Loucy (cell line): ENCODE data around the gene CABLES1.

ENCODE experiments used
- H2AFZ ChIP-seq: fragments of 200-600 bp; sonication (generic); 2 replicates; pipeline ENCODE4 v1.6.0; 2016; ENCODE audit warnings: antibody characterized with exemption, mild to moderate bottlenecking, low read length, moderate library complexity
- H3F3A ChIP-seq: fragments of 200-600 bp; 2 replicates; pipeline ENCODE4 v1.6.0; 2016; ENCODE audit warnings: antibody characterized with exemption, low read depth, mild to moderate bottlenecking
- H3K27me3 ChIP-seq: fragments of 200-600 bp; sonication (generic); 2 replicates; pipeline ENCODE4 v1.6.1; 2014; ENCODE audit warnings: low read length, mild to moderate bottlenecking; ENCODE audit not compliant: insufficient read depth, poor library complexity, severe bottlenecking
- H3K36me3 ChIP-seq: fragments of 200-600 bp; sonication (generic); 2 replicates; pipeline ENCODE4 v1.6.1; 2016; ENCODE audit warnings: low read length; ENCODE audit not compliant: insufficient read depth
- H3K4me1 ChIP-seq: fragments of 200-600 bp; sonication (generic); 2 replicates; pipeline ENCODE4 v1.5.1; 2014; ENCODE audit warnings: low read length, mild to moderate bottlenecking; ENCODE audit not compliant: insufficient read depth, poor library complexity, severe bottlenecking
- H3K4me2 ChIP-seq: fragments of 200-600 bp; sonication (generic); 2 replicates; pipeline ENCODE4 v1.6.0; 2014; ENCODE audit warnings: antibody characterized with exemption, low read length, low read depth, mild to moderate bottlenecking; ENCODE audit not compliant: poor library complexity, severe bottlenecking
- H3K4me3 ChIP-seq: fragments of 200-600 bp; sonication (generic); 2 replicates; pipeline ENCODE4 v1.5.1; 2014; ENCODE audit warnings: low read length, mild to moderate bottlenecking, mixed read lengths; ENCODE audit not compliant: poor library complexity, severe bottlenecking
- H3K79me2 ChIP-seq: fragments of 200-600 bp; sonication (generic); 2 replicates; pipeline ENCODE4 v1.6.1; 2014; ENCODE audit warnings: low read length; ENCODE audit not compliant: insufficient read depth
- H3K9ac ChIP-seq: fragments of 200-600 bp; sonication (generic); 2 replicates; pipeline ENCODE4 v1.6.0; 2014; ENCODE audit warnings: mild to moderate bottlenecking, low read depth, low read length, moderate library complexity; ENCODE audit not compliant: poor library complexity, severe bottlenecking
- H3K9me2 ChIP-seq: fragments of 200-600 bp; sonication (generic); replicated peaks from 2 replicates; pipeline ENCODE4 v1.6.1; 2016; ENCODE audit warnings: low read depth, low read length, mixed read lengths
- H3K9me3 ChIP-seq: fragments of 200-600 bp; sonication (generic); 2 replicates; pipeline ENCODE4 v1.6.1; 2014; ENCODE audit warnings: mild to moderate bottlenecking, antibody characterized with exemption, low read length, low read depth; ENCODE audit not compliant: insufficient read depth
- H4K20me1 ChIP-seq: fragments of 200-600 bp; sonication (generic); 2 replicates; pipeline ENCODE4 v1.6.0; 2014; ENCODE audit warnings: antibody characterized with exemption, low read length, mild to moderate bottlenecking; ENCODE audit not compliant: insufficient read depth, poor library complexity, severe bottlenecking
- EZH2phosphoT487 ChIP-seq: fragments of 200-600 bp; IDR thresholded peaks from 2 replicates; pipeline ENCODE4 v1.6.1; 2018; ENCODE audit warnings: antibody characterized with exemption, mild to moderate bottlenecking, moderate library complexity, borderline replicate concordance
- TF ChIP-seq, protein P1 (sequence below): fragments of 200-600 bp; sonication (generic); conservative IDR thresholded peaks from 2 replicates; pipeline ENCODE4 v1.5.1; 2014; ENCODE audit warnings: mild to moderate bottlenecking, antibody characterized with exemption, low read length

Gene CABLES1

DNA sequence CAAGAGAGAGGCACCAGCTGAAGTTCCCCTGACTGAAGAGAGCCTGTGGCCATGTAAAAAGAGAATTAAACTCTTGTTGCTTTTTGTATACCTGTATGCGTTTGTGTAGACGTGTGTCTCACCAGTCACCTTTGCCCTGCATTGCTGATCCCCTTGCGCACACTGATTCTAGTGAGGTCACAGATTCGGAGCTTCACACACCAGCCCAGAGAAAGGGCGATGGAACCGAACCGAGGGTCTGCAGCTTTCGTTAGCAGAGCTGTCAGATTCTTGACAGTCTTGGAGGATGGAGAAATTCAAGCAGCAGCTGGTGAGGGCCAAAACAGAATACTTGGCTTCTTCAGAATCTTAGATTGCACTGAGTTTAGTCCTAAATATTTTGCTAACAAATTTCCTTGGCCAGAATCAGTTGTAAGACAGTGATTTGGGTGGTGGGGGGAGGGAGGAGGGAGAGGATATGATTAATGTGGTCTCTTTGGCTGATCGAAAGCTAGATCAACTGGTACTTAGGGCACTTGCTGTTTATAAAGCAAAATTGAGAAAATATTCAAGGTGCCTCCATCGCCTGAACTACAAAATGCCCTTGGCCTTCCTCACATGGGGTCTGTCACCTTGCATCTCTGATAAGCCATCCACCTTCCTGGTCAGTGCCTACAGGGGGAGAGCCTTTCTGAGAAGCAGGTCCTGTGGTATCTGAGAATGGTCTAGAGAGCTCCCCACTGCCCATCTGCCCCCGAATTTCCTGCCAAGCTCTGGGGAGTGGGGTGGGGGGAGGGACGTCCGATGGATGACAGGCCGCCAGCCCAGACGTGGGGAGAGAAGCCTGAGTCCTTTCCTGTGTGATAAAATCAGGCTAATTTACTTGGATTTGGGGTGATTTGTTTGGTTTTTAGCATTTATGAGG, 123.5 kb downstream of the CABLES1 start:
- Histone ChIP-seq H3K36me3 (peaks cover 22% of the 10 kb centered on the region; the same call in 1 of the 2 replicates), H3K27me3 (no peaks in the 10 kb centered on the region), H3K4me2 (peak overlapping the region; percentile 88), H3K9me2 (no peaks in the 10 kb centered on the region), H3F3A (peaks cover 16% of the 10 kb centered on the region; the same call in 1 of the 2 replicates), H3K4me1 (peaks cover 64% of the 10 kb centered on the region), H3K9me3 (no peaks in the 10 kb centered on the region), H4K20me1 (no peaks in the 10 kb centered on the region), H3K79me2 (no peaks in the 10 kb centered on the region), H3K4me3 (peak overlapping the region; percentile 67), H2AFZ (no peak overlapping the region), H3K9ac (peak overlapping the region; percentile 81)
- TF ChIP-seq EZH2phosphoT487: no peak
- TF ChIP-seq, protein P1, sequence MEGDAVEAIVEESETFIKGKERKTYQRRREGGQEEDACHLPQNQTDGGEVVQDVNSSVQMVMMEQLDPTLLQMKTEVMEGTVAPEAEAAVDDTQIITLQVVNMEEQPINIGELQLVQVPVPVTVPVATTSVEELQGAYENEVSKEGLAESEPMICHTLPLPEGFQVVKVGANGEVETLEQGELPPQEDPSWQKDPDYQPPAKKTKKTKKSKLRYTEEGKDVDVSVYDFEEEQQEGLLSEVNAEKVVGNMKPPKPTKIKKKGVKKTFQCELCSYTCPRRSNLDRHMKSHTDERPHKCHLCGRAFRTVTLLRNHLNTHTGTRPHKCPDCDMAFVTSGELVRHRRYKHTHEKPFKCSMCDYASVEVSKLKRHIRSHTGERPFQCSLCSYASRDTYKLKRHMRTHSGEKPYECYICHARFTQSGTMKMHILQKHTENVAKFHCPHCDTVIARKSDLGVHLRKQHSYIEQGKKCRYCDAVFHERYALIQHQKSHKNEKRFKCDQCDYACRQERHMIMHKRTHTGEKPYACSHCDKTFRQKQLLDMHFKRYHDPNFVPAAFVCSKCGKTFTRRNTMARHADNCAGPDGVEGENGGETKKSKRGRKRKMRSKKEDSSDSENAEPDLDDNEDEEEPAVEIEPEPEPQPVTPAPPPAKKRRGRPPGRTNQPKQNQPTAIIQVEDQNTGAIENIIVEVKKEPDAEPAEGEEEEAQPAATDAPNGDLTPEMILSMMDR: no peak

DNA sequence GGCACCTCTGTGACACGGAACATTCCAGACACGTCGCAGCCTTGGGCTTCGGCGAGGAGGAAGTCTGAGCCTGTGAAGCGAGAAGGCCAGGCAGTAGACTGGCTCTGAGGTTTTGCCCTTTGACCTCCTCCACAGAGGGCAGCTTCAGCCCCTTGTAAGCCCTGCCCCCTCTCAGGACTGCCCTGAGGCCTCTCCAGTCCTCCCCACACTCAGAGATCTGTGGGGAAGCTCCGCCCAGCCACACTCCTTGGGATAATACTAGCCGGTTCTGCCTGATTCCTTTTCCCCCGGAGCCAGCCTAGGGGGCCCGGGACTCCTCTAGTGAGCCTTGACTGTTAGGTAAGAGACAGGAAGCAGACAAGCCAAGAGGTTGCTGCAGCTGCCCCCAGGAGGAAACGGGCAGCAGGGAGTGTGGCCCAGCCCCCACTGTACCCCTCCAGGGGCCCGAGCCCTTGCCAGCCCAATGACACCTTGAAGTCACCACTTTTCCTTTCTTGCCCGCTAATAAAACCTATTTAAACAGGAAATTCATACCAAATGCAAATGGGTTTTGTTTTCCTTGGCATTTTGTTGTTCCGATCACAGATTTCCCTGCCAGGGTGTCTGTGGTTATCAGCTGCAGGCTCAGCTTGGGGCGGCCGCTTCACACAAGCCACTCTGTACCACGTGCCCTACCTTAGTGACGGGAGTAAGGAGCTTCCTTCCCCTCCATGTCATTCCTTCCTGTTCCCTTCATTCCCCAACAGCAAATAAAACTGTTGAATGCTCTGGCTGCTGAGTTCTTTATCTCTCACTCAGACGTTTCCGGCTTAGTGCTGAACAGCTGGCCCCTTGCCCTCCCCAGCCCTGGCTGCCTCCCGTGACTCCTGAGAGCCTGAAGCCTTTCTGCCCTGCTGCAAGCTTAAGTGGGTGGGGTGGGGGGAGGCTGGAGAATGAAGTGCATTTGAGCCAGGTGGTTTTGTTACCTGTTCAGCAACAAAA, 124.7 kb downstream of the CABLES1 start:
- H3K9me3 ChIP-seq: no peaks in the 10 kb centered on the region
- no peak overlapping the region for H2AFZ ChIP-seq
- peaks cover 12% of the 10 kb centered on the region; the same call in 1 of the 2 replicates for H3K36me3 ChIP-seq
- H3F3A ChIP-seq: peaks cover 16% of the 10 kb centered on the region; the same call in 1 of the 2 replicates
- peak overlapping the region; percentile 88 for H3K4me2 ChIP-seq
- TF ChIP-seq, protein P1: no peak
- TF ChIP-seq EZH2phosphoT487: no peak
- no peaks in the 10 kb centered on the region for H3K79me2 ChIP-seq
- no peaks in the 10 kb centered on the region for H4K20me1 ChIP-seq
- no peaks in the 10 kb centered on the region for H3K9me2 ChIP-seq
- peaks cover 64% of the 10 kb centered on the region for H3K4me1 ChIP-seq
- no peaks in the 10 kb centered on the region for H3K27me3 ChIP-seq
- peak overlapping the region; percentile 81 for H3K9ac ChIP-seq
- H3K4me3 ChIP-seq: peak overlapping the region; percentile 67

DNA sequence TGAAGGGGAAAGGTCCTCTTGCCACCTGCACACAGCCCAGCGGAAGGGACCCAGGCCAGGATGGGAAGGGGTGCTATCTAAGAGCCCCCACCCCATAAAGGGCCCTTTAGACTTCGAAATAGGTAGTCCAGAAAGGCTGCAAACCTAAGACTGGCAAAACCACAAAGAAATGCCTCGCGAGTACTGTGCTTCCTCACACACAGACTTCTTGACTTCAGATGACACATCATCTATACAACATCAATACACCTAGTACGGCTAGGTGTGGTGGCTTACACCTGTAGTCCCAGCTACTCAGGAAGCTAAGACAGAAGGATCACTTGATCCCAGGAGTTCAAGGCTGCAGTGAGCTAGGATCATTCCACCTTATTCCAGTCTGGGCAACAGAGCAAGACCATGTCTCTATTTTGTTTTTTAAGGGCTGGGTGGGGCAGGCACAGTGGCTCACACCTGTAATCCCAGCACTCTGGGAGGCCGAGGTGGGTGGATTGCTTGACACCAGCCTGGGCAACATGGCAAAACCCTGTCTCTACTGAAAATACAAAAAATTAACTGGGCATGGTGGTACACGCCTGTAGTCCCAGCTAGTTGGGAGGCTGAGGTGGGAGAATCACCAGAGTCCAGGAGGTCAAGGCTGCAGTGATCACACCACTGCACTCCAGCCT, 125.8 kb downstream of the CABLES1 start:
- Histone ChIP-seq H3K9ac (peak overlapping the region; percentile 81), H4K20me1 (no peaks in the 10 kb centered on the region), H3K27me3 (no peaks in the 10 kb centered on the region), H3K36me3 (peaks cover 12% of the 10 kb centered on the region; the same call in 1 of the 2 replicates), H3K79me2 (no peaks in the 10 kb centered on the region), H3K4me3 (peak overlapping the region; percentile 67), H3F3A (peaks cover 16% of the 10 kb centered on the region; the same call in 1 of the 2 replicates), H3K4me2 (peak overlapping the region; percentile 88), H3K4me1 (peaks cover 72% of the 10 kb centered on the region), H2AFZ (no peak overlapping the region), H3K9me2 (no peaks in the 10 kb centered on the region), H3K9me3 (no peaks in the 10 kb centered on the region)
- TF ChIP-seq EZH2phosphoT487: no peak
- TF ChIP-seq, protein P1: no peak
